Right atrium auricular region (tissue), 2 donors: ENCODE data around the gene DISP2. TPM values are rescaled to one million over a fixed set of nuclear protein-coding genes. Genes with fewer than 3 reads are reported as not detected.

Experiments used
- DNase-seq: peaks from one replicate; pipeline ENCODE4 v3.0.0-alpha.2; 2019; ENCODE audit warnings: low spot score
- H3K27ac ChIP-seq, 2 donors: fragments of 200-600 bp; sonication (generic); 1 replicate in 1 of 2; 2 replicates in 1 of 2; pipeline ENCODE4 v1.5.1; 2016 to 2019
- H3K27me3 ChIP-seq, 2 donors: fragments of 200-600 bp; sonication (generic); one replicate each; pipeline versions ENCODE4 v1.5.1 to v1.6.0; 2017 to 2019
- H3K36me3 ChIP-seq: fragments of 200-600 bp; sonication (generic); one replicate; pipeline ENCODE4 v1.5.1; 2016
- H3K4me1 ChIP-seq, 2 donors: fragments of 200-600 bp; sonication (generic); one replicate each; pipeline versions ENCODE4 v1.5.1 to v1.6.0; 2017 to 2019
- H3K4me3 ChIP-seq, 2 donors: fragments of 200-600 bp; sonication (generic); 1 replicate in 1 of 2; 2 replicates in 1 of 2; pipeline ENCODE4 v1.5.1; 2017 to 2019; ENCODE audit warnings: mild to moderate bottlenecking in 1 of 2, moderate library complexity in 1 of 2
- H3K9me3 ChIP-seq, 2 donors: fragments of 200-600 bp; sonication (generic); one replicate each; pipeline ENCODE4 v1.5.1; 2019
- total RNA-seq, 2 donors: library from RNA; depleted of rRNA; stranded (reverse); fragments of >200 nt; gene quantifications; one replicate each; pipeline ENCODE4 v1.1.0, GENCODE V29; 2016
- TF ChIP-seq, protein P1 (sequence below), 2 donors: fragments of 200-600 bp; sonication (generic); IDR thresholded peaks; one replicate each; pipeline ENCODE4 v1.5.1; 2019; ENCODE audit warnings: antibody characterized with exemption in 2 of 2

Gene DISP2
- total RNA-seq, 2 donors from 2014 or later = 0.11 to 0.20 TPM

DNA sequence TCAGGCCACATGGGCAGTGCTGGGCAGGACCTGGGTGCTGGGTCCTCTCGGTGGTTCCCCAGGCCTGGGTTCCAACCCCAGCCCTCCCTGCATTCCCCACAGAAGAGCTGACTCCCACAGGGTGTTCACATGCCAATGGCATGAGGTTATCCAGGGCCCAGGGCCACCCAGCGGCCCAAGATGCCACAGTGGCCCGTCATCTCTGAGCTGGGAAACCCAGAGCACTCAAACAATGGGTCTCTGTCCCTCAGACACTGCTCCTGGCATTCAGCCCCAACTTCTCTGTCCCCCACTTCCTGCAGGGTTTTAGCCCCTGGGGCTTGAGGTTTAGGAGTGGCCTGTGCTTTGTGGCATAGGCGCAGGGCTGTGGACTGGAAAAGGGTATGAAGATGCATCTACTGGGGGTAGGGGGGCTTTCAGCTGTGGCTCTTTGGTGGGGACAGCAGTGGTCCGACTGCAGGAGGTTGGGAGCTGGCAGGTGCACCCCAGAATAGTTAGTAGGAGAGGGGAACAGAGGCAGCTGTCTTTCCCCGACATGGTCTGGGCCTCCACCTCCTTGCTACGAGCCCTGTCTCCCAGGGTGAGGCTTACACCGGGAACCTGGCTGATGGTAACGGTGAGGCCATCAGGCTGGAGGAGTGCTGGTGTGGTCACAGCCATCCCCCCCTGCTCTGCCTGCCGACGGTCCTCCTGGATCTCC, 18.9 kb upstream of the DISP2 start:
- no peak for DNase-seq
- peak overlapping the region; percentile 41 to 48 for H3K4me3 ChIP-seq
- peaks cover 26% of the 10 kb centered on the region for H3K36me3 ChIP-seq
- TF ChIP-seq, protein P1, sequence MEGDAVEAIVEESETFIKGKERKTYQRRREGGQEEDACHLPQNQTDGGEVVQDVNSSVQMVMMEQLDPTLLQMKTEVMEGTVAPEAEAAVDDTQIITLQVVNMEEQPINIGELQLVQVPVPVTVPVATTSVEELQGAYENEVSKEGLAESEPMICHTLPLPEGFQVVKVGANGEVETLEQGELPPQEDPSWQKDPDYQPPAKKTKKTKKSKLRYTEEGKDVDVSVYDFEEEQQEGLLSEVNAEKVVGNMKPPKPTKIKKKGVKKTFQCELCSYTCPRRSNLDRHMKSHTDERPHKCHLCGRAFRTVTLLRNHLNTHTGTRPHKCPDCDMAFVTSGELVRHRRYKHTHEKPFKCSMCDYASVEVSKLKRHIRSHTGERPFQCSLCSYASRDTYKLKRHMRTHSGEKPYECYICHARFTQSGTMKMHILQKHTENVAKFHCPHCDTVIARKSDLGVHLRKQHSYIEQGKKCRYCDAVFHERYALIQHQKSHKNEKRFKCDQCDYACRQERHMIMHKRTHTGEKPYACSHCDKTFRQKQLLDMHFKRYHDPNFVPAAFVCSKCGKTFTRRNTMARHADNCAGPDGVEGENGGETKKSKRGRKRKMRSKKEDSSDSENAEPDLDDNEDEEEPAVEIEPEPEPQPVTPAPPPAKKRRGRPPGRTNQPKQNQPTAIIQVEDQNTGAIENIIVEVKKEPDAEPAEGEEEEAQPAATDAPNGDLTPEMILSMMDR (IDR thresholded peaks at IDR 0.05) = no peak
- H3K27me3 ChIP-seq = no peaks in the 10 kb centered on the region
- H3K9me3 ChIP-seq = no peaks in the 10 kb centered on the region
- peaks cover 0 to 97% of the 10 kb centered on the region in 2 donors for H3K4me1 ChIP-seq
- H3K27ac ChIP-seq = peak overlapping the region; percentile 96 to 97

DNA sequence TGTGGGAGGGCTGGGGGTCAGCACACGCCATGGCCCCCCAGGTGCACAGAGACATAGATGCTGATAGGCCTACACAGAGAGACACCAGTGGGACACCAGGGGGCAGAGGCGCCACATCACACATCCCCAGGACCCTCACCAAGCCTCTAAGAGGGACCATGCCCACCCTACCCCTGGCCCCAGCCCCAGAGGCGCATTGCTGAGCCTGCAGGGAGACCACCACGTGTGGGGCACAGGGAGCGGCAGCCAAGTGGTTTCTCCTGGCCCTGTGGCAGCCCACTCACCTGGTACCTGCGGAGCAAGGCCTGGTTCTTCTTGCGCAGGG, 18.4 kb upstream of the DISP2 start:
- Histone ChIP-seq H3K27me3 (no peaks in the 10 kb centered on the region), H3K4me1 (peaks cover 0 to 97% of the 10 kb centered on the region in 2 donors), H3K4me3 (peak overlapping the region; percentile 41 to 48), H3K27ac (peak overlapping the region; percentile 96 to 97), H3K36me3 (peaks cover 26% of the 10 kb centered on the region), H3K9me3 (no peaks in the 10 kb centered on the region)
- no peak for DNase-seq
- TF ChIP-seq, protein P1 (IDR thresholded peaks at IDR 0.05) = peak in 1 of 2 donors; percentile 47

DNA sequence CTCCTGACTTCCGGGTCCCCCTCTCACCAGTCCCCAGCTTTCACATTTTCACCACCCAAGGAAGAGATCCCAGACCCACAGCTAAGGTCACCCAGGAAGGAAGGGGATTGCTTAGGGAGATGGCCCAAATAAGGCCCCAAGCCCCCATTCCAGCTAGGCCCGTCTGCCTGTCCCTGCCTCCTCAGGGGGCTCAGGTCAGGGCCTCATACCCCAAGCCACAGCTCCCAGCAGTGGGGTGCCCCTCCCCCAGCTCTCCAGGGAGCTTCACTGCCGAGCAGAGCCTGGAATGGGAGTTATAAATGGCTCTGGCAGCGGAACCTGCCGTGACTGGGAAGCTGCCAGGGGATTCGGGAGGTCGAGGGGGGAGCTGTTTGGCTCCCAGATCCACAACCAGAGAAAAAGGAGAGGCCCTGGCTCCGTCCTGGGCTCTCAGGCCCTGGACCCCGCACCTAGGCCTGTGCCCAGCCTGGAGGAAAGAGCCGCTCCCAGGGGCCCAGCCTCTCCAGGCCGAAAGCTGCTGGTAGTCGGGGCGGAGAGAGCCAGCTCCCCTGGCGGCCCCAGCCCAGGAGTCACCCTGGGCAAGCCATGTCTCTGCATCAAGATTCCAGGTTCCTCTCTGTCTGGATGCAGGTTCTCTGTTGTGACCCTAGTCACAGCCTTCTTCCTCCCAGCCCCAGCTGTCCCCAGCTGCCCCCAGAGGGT, 17.8 kb upstream of the DISP2 start:
- DNase-seq = peak; percentile 77
- Histone ChIP-seq H3K36me3 (peaks cover 21% of the 10 kb centered on the region), H3K27me3 (no peaks in the 10 kb centered on the region), H3K27ac (peak overlapping the region; percentile 96 to 97), H3K4me3 (peak overlapping the region; percentile 41 to 48), H3K4me1 (peaks cover 0 to 95% of the 10 kb centered on the region in 2 donors), H3K9me3 (no peaks in the 10 kb centered on the region)
- TF ChIP-seq, protein P1 (IDR thresholded peaks at IDR 0.05) = no peak

DNA sequence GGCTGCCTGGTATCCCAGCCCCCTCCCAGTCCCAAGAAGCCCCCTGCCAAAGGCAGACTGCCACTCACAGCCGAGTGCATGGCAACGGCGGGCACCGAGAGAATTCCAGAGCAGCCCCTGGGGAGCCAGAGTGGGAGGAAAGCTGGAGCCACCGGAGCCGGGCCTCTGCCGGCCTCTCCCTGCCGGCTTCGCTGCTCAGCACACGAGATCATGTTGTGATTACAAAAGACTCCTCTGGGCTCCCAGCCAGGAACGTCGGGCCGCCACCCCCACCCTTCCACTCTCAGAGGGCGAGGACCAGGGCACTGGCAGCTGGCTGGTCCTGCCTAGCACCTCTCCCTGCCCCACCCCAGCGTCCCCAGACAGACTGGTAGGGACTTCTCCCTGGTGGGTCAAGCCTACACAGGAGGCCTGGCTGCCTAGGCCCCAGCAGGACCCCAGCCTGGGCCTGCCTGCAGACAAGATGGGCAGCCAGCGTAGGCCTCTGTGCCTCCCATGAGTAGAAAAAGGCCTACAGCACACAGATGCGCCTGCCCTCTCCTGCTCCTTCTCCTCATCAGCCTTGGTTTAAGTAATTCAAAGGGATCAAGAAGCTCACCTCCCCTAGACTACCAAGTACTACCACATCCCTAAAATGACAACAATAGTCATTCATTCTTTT, 17.1 kb upstream of the DISP2 start, which contains the start of gene CCDC9B:
Gene CCDC9B, minus strand, starts transcription at position 200 of the 661 bp plus-strand sequence. Its CDS starts 120 bp downstream, at position 80.
- TF ChIP-seq, protein P1 (IDR thresholded peaks at IDR 0.05) = no peak
- Histone ChIP-seq H3K4me1 (peaks cover 0 to 88% of the 10 kb centered on the region in 2 donors), H3K36me3 (peaks cover 14% of the 10 kb centered on the region), H3K9me3 (no peaks in the 10 kb centered on the region), H3K4me3 (peak within 1 kb of the TSS; percentile 41 to 48), H3K27me3 (no peaks in the 10 kb centered on the region), H3K27ac (peak within 1 kb of the TSS; percentile 96 to 97)
- DNase-seq = peak; percentile 91

DNA sequence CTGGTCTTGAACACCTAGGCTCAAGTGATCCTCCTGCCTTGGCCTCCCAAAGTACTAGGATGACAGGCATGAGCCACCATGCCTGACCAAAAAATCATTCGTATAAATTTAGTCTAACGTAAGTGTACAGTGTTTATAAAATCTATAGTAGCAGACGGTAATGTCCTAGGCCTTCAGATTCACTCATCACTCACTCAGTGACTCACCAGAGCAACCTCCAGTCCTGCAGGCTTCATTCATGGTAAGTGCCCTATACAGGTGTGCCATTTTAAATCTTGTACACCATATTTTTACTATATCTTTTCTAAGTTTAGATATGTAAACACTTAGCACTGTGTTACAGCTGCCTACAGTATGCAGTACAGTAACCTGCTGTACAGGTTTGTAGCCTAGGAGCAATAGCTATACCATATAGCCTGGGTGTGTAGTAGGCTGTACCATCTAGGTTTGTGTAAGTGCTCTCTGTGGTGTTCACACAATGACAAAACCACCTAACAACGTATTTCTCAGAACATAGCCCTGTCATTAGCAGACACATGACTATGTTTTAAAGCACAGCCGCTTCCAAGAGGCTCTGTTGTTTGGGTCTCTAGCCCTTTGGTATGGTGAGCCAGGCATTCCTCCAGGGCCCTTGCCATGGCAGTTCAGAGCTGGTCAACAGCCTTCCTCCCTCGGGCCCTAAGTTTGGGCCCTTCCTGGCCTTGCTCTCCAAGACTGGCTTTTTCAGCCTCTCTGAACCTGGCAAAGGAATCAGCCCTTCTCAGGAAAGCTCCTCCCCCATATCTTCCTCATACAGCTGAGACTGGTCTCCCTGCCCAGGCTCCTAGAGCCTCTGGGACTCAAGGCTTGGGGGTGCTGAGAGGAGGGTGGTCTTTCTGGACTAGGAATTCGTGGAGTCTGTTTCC, 15.4 kb upstream of the DISP2 start:
- Histone ChIP-seq H3K4me3 (no peak overlapping the region), H3K4me1 (peaks cover 0 to 74% of the 10 kb centered on the region in 2 donors), H3K27ac (peak overlapping the region; percentile 96 to 97), H3K36me3 (no peaks in the 10 kb centered on the region), H3K9me3 (no peaks in the 10 kb centered on the region), H3K27me3 (no peaks in the 10 kb centered on the region)
- TF ChIP-seq, protein P1 (IDR thresholded peaks at IDR 0.05) = no peak
- no peak for DNase-seq
